ENCODE results near the gene PARD3. TPM values are rescaled to one million over a fixed set of nuclear protein-coding genes. Genes with fewer than 3 reads are reported as not detected.

Gene PARD3
- total and polyA plus RNA-seq, 2 experiments from 2014 or later, result 47.2 to 59.7 TPM

GRCh38 chr10:34593374-34593890 is 221.7 kb downstream of the PARD3 start:
- TF ChIP-seq CTCF (IDR thresholded peaks at IDR 0.05; ENCODE audit: poor library complexity), result no peak
- no peak for TF ChIP-seq EZH2phosphoT487 (IDR thresholded peaks at IDR 0.05; ENCODE audit: low read depth, severe bottlenecking, unreplicated experiment)
- no peak for TF ChIP-seq EZH2 (IDR thresholded peaks at IDR 0.05; ENCODE audit: borderline replicate concordance)
- WGBS (ENCODE audit: low lambda C conversion rate, missing lambda C conversion rate), result 91% methylated on average over 2 of the region's 2 CpGs
- H3K79me2 ChIP-seq, result peaks cover 74% of the 10 kb centered on the region
- no peaks in the 10 kb centered on the region for H3K27me3 ChIP-seq
- peaks cover 8% of the 10 kb centered on the region for H4K20me1 ChIP-seq (ENCODE audit: insufficient read depth, poor library complexity, severe bottlenecking)
- H3K27ac ChIP-seq, result no peak overlapping the region
- DNase-seq (ENCODE audit: low spot score), result no peak
- no peak overlapping the region for H3K4me2 ChIP-seq
- H3K4me1 ChIP-seq (ENCODE audit: insufficient read depth), result no peaks in the 10 kb centered on the region
- H3K4me3 ChIP-seq, result no peak overlapping the region
- no peaks in the 10 kb centered on the region for H3K9me2 ChIP-seq (replicated peaks; ENCODE audit: insufficient read depth)
- no peak overlapping the region for H2AFZ ChIP-seq
- no peaks in the 10 kb centered on the region for H3K36me3 ChIP-seq (replicated peaks; ENCODE audit: insufficient read depth, low read depth)
- no peaks in the 10 kb centered on the region for H3K9me3 ChIP-seq (ENCODE audit: low read depth)

GRCh38 chr10:34590793-34591192 is 224.3 kb downstream of the PARD3 start:
- no peaks in the 10 kb centered on the region for H3K36me3 ChIP-seq (replicated peaks; ENCODE audit: insufficient read depth, low read depth)
- peaks cover 66% of the 10 kb centered on the region for H3K79me2 ChIP-seq
- no peaks in the 10 kb centered on the region for H3K27me3 ChIP-seq
- WGBS (ENCODE audit: low lambda C conversion rate, missing lambda C conversion rate), result 88% methylated on average over 5 of the region's 5 CpGs
- no peak overlapping the region for H3K27ac ChIP-seq
- DNase-seq (ENCODE audit: low spot score), result no peak
- no peak overlapping the region for H3K4me3 ChIP-seq
- H3K4me1 ChIP-seq (ENCODE audit: insufficient read depth), result no peaks in the 10 kb centered on the region
- peaks cover 11% of the 10 kb centered on the region for H4K20me1 ChIP-seq (ENCODE audit: insufficient read depth, poor library complexity, severe bottlenecking)
- H2AFZ ChIP-seq, result no peak overlapping the region
- H3K4me2 ChIP-seq, result no peak overlapping the region
- no peaks in the 10 kb centered on the region for H3K9me2 ChIP-seq (replicated peaks; ENCODE audit: insufficient read depth)
- no peaks in the 10 kb centered on the region for H3K9me3 ChIP-seq (ENCODE audit: low read depth)
- TF ChIP-seq EZH2phosphoT487 (IDR thresholded peaks at IDR 0.05; ENCODE audit: low read depth, severe bottlenecking, unreplicated experiment) (no peak), CTCF (IDR thresholded peaks at IDR 0.05; ENCODE audit: poor library complexity) (no peak), EZH2 (IDR thresholded peaks at IDR 0.05; ENCODE audit: borderline replicate concordance) (no peak)

- Histone ChIP-seq H3K4me2 (no peak overlapping the region), H3K9me3 (ENCODE audit: low read depth) (no peaks in the 10 kb centered on the region), H4K20me1 (ENCODE audit: insufficient read depth, poor library complexity, severe bottlenecking) (peaks cover 16% of the 10 kb centered on the region), H3K9me2 (replicated peaks; ENCODE audit: insufficient read depth) (no peaks in the 10 kb centered on the region), H3K36me3 (replicated peaks; ENCODE audit: insufficient read depth, low read depth) (no peaks in the 10 kb centered on the region), H3K4me3 (no peak overlapping the region), H2AFZ (no peak overlapping the region), H3K27ac (no peak overlapping the region), H3K79me2 (peaks cover 62% of the 10 kb centered on the region), H3K4me1 (ENCODE audit: insufficient read depth) (no peaks in the 10 kb centered on the region), H3K27me3 (no peaks in the 10 kb centered on the region)
- no peak for DNase-seq (ENCODE audit: low spot score)
- no peak for TF ChIP-seq EZH2phosphoT487 (IDR thresholded peaks at IDR 0.05; ENCODE audit: low read depth, severe bottlenecking, unreplicated experiment)
- no peak for TF ChIP-seq CTCF (IDR thresholded peaks at IDR 0.05; ENCODE audit: poor library complexity)
- TF ChIP-seq EZH2 (IDR thresholded peaks at IDR 0.05; ENCODE audit: borderline replicate concordance), result no peak
- WGBS (ENCODE audit: low lambda C conversion rate, missing lambda C conversion rate), result 92% methylated on average over 3 of the region's 3 CpGs
These were observed 225.8 kb downstream of the PARD3 start for GRCh38 chr10:34589275-34589674.

GRCh38 chr10:34587680-34588019 is 227.4 kb downstream of the PARD3 start:
- H4K20me1 ChIP-seq (ENCODE audit: insufficient read depth, poor library complexity, severe bottlenecking), result peaks cover 16% of the 10 kb centered on the region
- no peak for TF ChIP-seq CTCF (IDR thresholded peaks at IDR 0.05; ENCODE audit: poor library complexity)
- TF ChIP-seq EZH2phosphoT487 (IDR thresholded peaks at IDR 0.05; ENCODE audit: low read depth, severe bottlenecking, unreplicated experiment), result no peak
- peaks cover 55% of the 10 kb centered on the region for H3K79me2 ChIP-seq
- H3K9me2 ChIP-seq (replicated peaks; ENCODE audit: insufficient read depth), result no peaks in the 10 kb centered on the region
- 87% methylated on average over 6 of the region's 6 CpGs for WGBS (ENCODE audit: low lambda C conversion rate, missing lambda C conversion rate)
- H3K4me1 ChIP-seq (ENCODE audit: insufficient read depth), result no peaks in the 10 kb centered on the region
- H3K27ac ChIP-seq, result no peak overlapping the region
- no peaks in the 10 kb centered on the region for H3K27me3 ChIP-seq
- DNase-seq (ENCODE audit: low spot score), result no peak
- H3K36me3 ChIP-seq (replicated peaks; ENCODE audit: insufficient read depth, low read depth), result no peaks in the 10 kb centered on the region
- no peak overlapping the region for H3K4me2 ChIP-seq
- H3K4me3 ChIP-seq, result no peak overlapping the region
- H2AFZ ChIP-seq, result no peak overlapping the region
- no peaks in the 10 kb centered on the region for H3K9me3 ChIP-seq (ENCODE audit: low read depth)
